Duodenal mucosa (tissue), 2 donors: ENCODE measurements around the gene NHERF2.

Source experiments
- H3K27ac ChIP-seq: one replicate; pipeline ENCODE4 v1.7.0; 2013; ENCODE audit warnings: low read depth, low read length
- H3K27me3 ChIP-seq, 2 donors: one replicate each; pipeline ENCODE4 v1.7.0; 2013; ENCODE audit warnings: low read length in 2 of 2, control low read depth in 1 of 2; ENCODE audit not compliant: insufficient read depth in 2 of 2, control insufficient read depth in 1 of 2
- H3K36me3 ChIP-seq, 2 donors: one replicate each; pipeline ENCODE4 v1.7.0; 2013; ENCODE audit warnings: low read length in 2 of 2, control low read depth in 1 of 2; ENCODE audit not compliant: insufficient read depth in 2 of 2, control insufficient read depth in 1 of 2
- H3K4me1 ChIP-seq, 2 donors: one replicate each; pipeline ENCODE4 v1.7.0; 2013; ENCODE audit warnings: low read length in 2 of 2, control low read depth in 1 of 2; ENCODE audit not compliant: insufficient read depth in 2 of 2, control insufficient read depth in 1 of 2
- H3K4me3 ChIP-seq, 2 donors: one replicate each; pipeline ENCODE4 v1.7.0; 2013; ENCODE audit warnings: low read length in 2 of 2, low read depth in 1 of 2
- H3K9ac ChIP-seq, 2 donors: one replicate each; pipeline ENCODE4 v1.7.0; 2013; ENCODE audit warnings: low read length in 2 of 2, low read depth in 1 of 2
- H3K9me3 ChIP-seq, 2 donors: one replicate each; pipeline ENCODE4 v1.7.0; 2013; ENCODE audit warnings: low read length in 2 of 2, control low read depth in 1 of 2; ENCODE audit not compliant: control insufficient read depth in 1 of 2

The NHERF2 gene

GRCh38 chr16:2076072-2076865 lies 49.6 kb downstream of the NHERF2 start:
- Histone ChIP-seq H3K36me3 (peaks cover 12 to 84% of the 10 kb centered on the region in 2 donors), H3K9ac (no peak overlapping the region), H3K4me3 (no peak overlapping the region), H3K4me1 (no peaks in the 10 kb centered on the region), H3K27ac (no peak overlapping the region), H3K9me3 (no peaks in the 10 kb centered on the region), H3K27me3 (no peaks in the 10 kb centered on the region)

GRCh38 chr16:2077016-2077415 lies 50.3 kb downstream of the NHERF2 start:
- Histone ChIP-seq H3K36me3 (peaks cover 16 to 84% of the 10 kb centered on the region in 2 donors), H3K9ac (no peak overlapping the region), H3K4me1 (no peaks in the 10 kb centered on the region), H3K27me3 (no peaks in the 10 kb centered on the region), H3K27ac (no peak overlapping the region), H3K9me3 (no peaks in the 10 kb centered on the region), H3K4me3 (no peak overlapping the region)

GRCh38 chr16:2077696-2078095 lies 51.0 kb downstream of the NHERF2 start:
- Histone ChIP-seq H3K4me3 (no peak overlapping the region), H3K9ac (no peak overlapping the region), H3K27me3 (no peaks in the 10 kb centered on the region), H3K4me1 (peaks cover 0 to 4% of the 10 kb centered on the region in 2 donors), H3K36me3 (peaks cover 17 to 82% of the 10 kb centered on the region in 2 donors), H3K9me3 (no peaks in the 10 kb centered on the region), H3K27ac (no peak overlapping the region)

- Histone ChIP-seq H3K4me1 (peaks cover 0 to 8% of the 10 kb centered on the region in 2 donors), H3K27ac (no peak overlapping the region), H3K27me3 (no peaks in the 10 kb centered on the region), H3K36me3 (peaks cover 21 to 78% of the 10 kb centered on the region in 2 donors), H3K9me3 (no peaks in the 10 kb centered on the region), H3K9ac (no peak overlapping the region), H3K4me3 (no peak overlapping the region)
These were observed 51.4 kb downstream of the NHERF2 start for GRCh38 chr16:2078096-2078495.

GRCh38 chr16:2078691-2079090 lies 52.0 kb downstream of the NHERF2 start:
- no peak overlapping the region for H3K9ac ChIP-seq
- no peak overlapping the region for H3K4me3 ChIP-seq
- H3K9me3 ChIP-seq: no peaks in the 10 kb centered on the region
- H3K27me3 ChIP-seq: no peaks in the 10 kb centered on the region
- H3K27ac ChIP-seq: no peak overlapping the region
- H3K36me3 ChIP-seq: peaks cover 22 to 78% of the 10 kb centered on the region in 2 donors
- H3K4me1 ChIP-seq: peaks cover 0 to 14% of the 10 kb centered on the region in 2 donors

- Histone ChIP-seq H3K36me3 (peaks cover 20 to 78% of the 10 kb centered on the region in 2 donors), H3K4me1 (peaks cover 0 to 15% of the 10 kb centered on the region in 2 donors), H3K4me3 (no peak overlapping the region), H3K9ac (no peak overlapping the region), H3K27me3 (no peaks in the 10 kb centered on the region), H3K9me3 (no peaks in the 10 kb centered on the region), H3K27ac (no peak overlapping the region)
These were observed 52.7 kb downstream of the NHERF2 start for GRCh38 chr16:2079311-2079800.

- no peaks in the 10 kb centered on the region for H3K9me3 ChIP-seq
- H3K36me3 ChIP-seq: peaks cover 20 to 81% of the 10 kb centered on the region in 2 donors
- H3K27me3 ChIP-seq: no peaks in the 10 kb centered on the region
These were observed 53.3 kb downstream of the NHERF2 start for GRCh38 chr16:2079991-2080390.

GRCh38 chr16:2081201-2082084 lies 54.7 kb downstream of the NHERF2 start:
- Histone ChIP-seq H3K4me1 (peaks cover 0 to 15% of the 10 kb centered on the region in 2 donors), H3K9me3 (no peaks in the 10 kb centered on the region), H3K4me3 (no peak overlapping the region), H3K36me3 (peaks cover 21 to 84% of the 10 kb centered on the region in 2 donors), H3K27ac (no peak overlapping the region), H3K9ac (no peak overlapping the region), H3K27me3 (no peaks in the 10 kb centered on the region)

More at GRCh38 chr16:2079991-2080390, 53.3 kb downstream of the NHERF2 start:
- H3K27ac ChIP-seq: no peak overlapping the region
- peaks cover 0 to 15% of the 10 kb centered on the region in 2 donors for H3K4me1 ChIP-seq
- H3K9ac ChIP-seq: no peak overlapping the region
- no peak overlapping the region for H3K4me3 ChIP-seq

- no peak overlapping the region for H3K4me3 ChIP-seq
- no peak overlapping the region for H3K9ac ChIP-seq
- H3K36me3 ChIP-seq: peaks cover 21 to 83% of the 10 kb centered on the region in 2 donors
- no peaks in the 10 kb centered on the region for H3K27me3 ChIP-seq
- peaks cover 0 to 15% of the 10 kb centered on the region in 2 donors for H3K4me1 ChIP-seq
- peak overlapping the region; percentile 4 for H3K27ac ChIP-seq
- H3K9me3 ChIP-seq: no peaks in the 10 kb centered on the region
These were observed 55.7 kb downstream of the NHERF2 start for GRCh38 chr16:2082171-2082982.
